Heart right ventricle (tissue), 16 donors: Measurements from ENCODE around the gene AKAP13. TPM values are rescaled to one million over a fixed set of nuclear protein-coding genes. Genes with fewer than 3 reads are reported as not detected.
"Not testable (repeated sequence)": the region's sequence is repeated elsewhere in the genome, so short reads cannot be mapped to it uniquely, and the experiment has no call there.

ENCODE experiments used
- ATAC-seq, 8 donors: fragments of 200-7000 bp; cut with Tn5 transposase; one replicate each; pipeline ENCODE4 v1.9.1; 2020; ENCODE audit warnings: mild to moderate bottlenecking in 8 of 8, moderate library complexity in 8 of 8, moderate number of reproducible peaks in 1 of 8
- DNase-seq, 2 donors: peaks; one replicate each; pipeline ENCODE4 v3.0.0-alpha.2; 2020
- H3K27ac ChIP-seq, 10 donors: fragments of 200-600 bp; sonication (generic) in 2 of 10; one replicate each; pipeline versions ENCODE4 v1.5.0 to v1.8.0; 2020 to 2022; ENCODE audit warnings: mild to moderate bottlenecking in 3 of 10
- H3K27me3 ChIP-seq, 7 donors: fragments of 200-600 bp; one replicate each; pipeline ENCODE4 v1.8.0; 2021 to 2022; ENCODE audit warnings: mild to moderate bottlenecking in 2 of 7
- H3K36me3 ChIP-seq, 9 donors: fragments of 200-600 bp; sonication (generic) in 1 of 9; one replicate each; pipeline versions ENCODE4 v1.5.0 to v1.8.0; 2020 to 2022; ENCODE audit warnings: mild to moderate bottlenecking in 2 of 9
- H3K4me1 ChIP-seq, 9 donors: fragments of 200-600 bp; sonication (generic) in 1 of 9; one replicate each; pipeline versions ENCODE4 v1.5.0 to v1.8.0; 2020 to 2022; ENCODE audit warnings: mild to moderate bottlenecking in 4 of 9
- H3K4me3 ChIP-seq, 10 donors: fragments of 200-600 bp; sonication (generic) in 2 of 10; one replicate each; pipeline versions ENCODE4 v1.5.0 to v1.8.0; 2020 to 2022; ENCODE audit warnings: mild to moderate bottlenecking in 7 of 10, moderate library complexity in 2 of 10
- H3K9me3 ChIP-seq, 11 donors: fragments of 200-600 bp in 10 of 11; sonication (generic) in 2 of 11; one replicate each; pipeline versions ENCODE4 v1.5.0 to v1.8.0; 2013 to 2022; ENCODE audit warnings: mild to moderate bottlenecking in 2 of 11, control low read depth in 1 of 11, moderate library complexity in 1 of 11
- WGBS, 2 donors: extraction: QIAGEN DNeasy Blood & Tissue Kit; methylation state at CpG; one replicate each; pipeline ENCODE4 v1.1.7; 2013; ENCODE audit warnings: inconsistent platforms in 1 of 2; 5-methylcytosine and 5-hydroxymethylcytosine counted together
- intact Hi-C, 10 donors: fragments of 100-400 bp; cut with DNase I; formaldehyde crosslinking; loops; one replicate each; pipeline versions ENCODE4 v1.11.1 to v1.14.2; 2022
- polyA plus RNA-seq, 2 donors: library from polyadenylated mRNA; stranded (reverse); fragments of 200-250 nt; gene quantifications; one replicate each; pipeline ENCODE4 v1.2.3, GENCODE V29; 2013
- total RNA-seq, 10 donors: library from RNA; stranded (reverse); fragmentation: NEBNext Ultra II Directional in 3 of 10; extraction: Animal tissue kit (Norgen Biotek cat#: 25700) in 3 of 10; gene quantifications; one replicate each; pipeline versions ENCODE4 v1.2.1 to v1.2.4, GENCODE V29; 2021 to 2023
- TF ChIP-seq, protein P1 (sequence below), 9 donors: fragments of 200-600 bp; sonication (generic) in 2 of 9; IDR thresholded peaks; one replicate each; pipeline versions ENCODE4 v1.5.0 to v1.8.0; 2021 to 2022; ENCODE audit warnings: antibody characterized with exemption in 9 of 9, mild to moderate bottlenecking in 5 of 9, moderate library complexity in 1 of 9
- donor health status: Arrhythmogenic right ventricular cardiomyopathy.
- donor health status: ischemic (EF 13 %, LVEDD 7.1; RV severe dilation, severe dysfunction).
- donor health status: healthy with polysubstance abuse.
- donor health status: DM: no; HTN: yes; CAD: no.
- donor health status: DM: no; HTN: no; CAD: no.
- donor health status: ischemic (EF 25% LVEDD 6.9; RV normal size, moderate dysfunction).
- donor health status: ischemic (EF 25% LVEDD 5.7; RV mildly dilated, moderate dysfunction).
- donor health status: healthy.
- donor health status: DM: yes; HTN: yes; CAD: no.
- donor health status: Ischemic cardiomyopathy.
- donor health status: ischemic (EF 35%, LVEDD 5.7; RV mildly dilated, moderate dysfunction).
- donor health status: nonischemic (EF 11% LVEDD 7.7; RV severe dilation, severe dysfunction).
- donor health status: DM: yes; HTN: yes; CAD: no.
- donor health status: PGD.
- donor health status: ischemic (EF 29% LVEDD 5.4; RV normal size, mild dysfunction).
- donor health status: nonischemic (EF 23%, LVEDD 6.1; RV moderate dilation, normal function).

AKAP13 gene
- total and polyA plus RNA-seq, 12 donors, result 89.3 to 645 (median 480) TPM

DNA sequence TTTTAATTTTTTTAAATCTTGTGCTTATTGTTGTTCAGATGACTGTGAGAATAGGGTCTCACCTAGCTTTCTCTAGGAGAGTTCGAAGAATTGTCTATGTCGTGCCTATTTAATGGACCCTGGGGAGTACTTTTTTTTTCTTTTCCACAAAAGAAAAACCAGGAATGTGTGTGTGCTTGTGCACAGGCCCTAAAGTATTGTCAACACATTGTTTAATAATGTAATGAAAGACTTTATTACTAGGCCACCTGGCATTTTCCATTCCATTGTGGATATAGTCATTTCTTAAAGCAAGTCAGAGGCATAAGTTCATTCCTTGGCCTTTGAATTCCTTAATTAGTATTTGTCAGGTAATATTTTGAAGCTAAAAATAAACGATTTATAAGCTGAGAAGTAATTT lies 278.4 kb downstream of the AKAP13 start:
- intact Hi-C loops, result no loop called here
- Histone ChIP-seq H3K4me3 (no peak overlapping the region), H3K27me3 (no peaks in the 10 kb centered on the region), H3K9me3 (no peaks in the 10 kb centered on the region), H3K4me1 (peaks cover 0 to 45% (median 21%) of the 10 kb centered on the region in 9 donors), H3K36me3 (peaks cover 0 to 100% (median 33%) of the 10 kb centered on the region in 9 donors), H3K27ac (peak overlapping the region in 3 of 10 donors; percentile 20 to 39 (median 29))
- WGBS, 2 donors, result 85 to 86% methylated on average over 3 of the region's 3 CpGs
- TF ChIP-seq, protein P1, sequence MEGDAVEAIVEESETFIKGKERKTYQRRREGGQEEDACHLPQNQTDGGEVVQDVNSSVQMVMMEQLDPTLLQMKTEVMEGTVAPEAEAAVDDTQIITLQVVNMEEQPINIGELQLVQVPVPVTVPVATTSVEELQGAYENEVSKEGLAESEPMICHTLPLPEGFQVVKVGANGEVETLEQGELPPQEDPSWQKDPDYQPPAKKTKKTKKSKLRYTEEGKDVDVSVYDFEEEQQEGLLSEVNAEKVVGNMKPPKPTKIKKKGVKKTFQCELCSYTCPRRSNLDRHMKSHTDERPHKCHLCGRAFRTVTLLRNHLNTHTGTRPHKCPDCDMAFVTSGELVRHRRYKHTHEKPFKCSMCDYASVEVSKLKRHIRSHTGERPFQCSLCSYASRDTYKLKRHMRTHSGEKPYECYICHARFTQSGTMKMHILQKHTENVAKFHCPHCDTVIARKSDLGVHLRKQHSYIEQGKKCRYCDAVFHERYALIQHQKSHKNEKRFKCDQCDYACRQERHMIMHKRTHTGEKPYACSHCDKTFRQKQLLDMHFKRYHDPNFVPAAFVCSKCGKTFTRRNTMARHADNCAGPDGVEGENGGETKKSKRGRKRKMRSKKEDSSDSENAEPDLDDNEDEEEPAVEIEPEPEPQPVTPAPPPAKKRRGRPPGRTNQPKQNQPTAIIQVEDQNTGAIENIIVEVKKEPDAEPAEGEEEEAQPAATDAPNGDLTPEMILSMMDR (IDR thresholded peaks at IDR 0.05), result no peak
- no peak for ATAC-seq
- no peak for DNase-seq

GRCh38 chr15:85661859-85662258 lies 281.5 kb downstream of the AKAP13 start:
- Histone ChIP-seq H3K4me1 (peaks cover 0 to 33% (median 14%) of the 10 kb centered on the region in 9 donors), H3K4me3 (no peak overlapping the region), H3K27ac (peak overlapping the region in 1 of 10 donors; percentile 19), H3K9me3 (no peaks in the 10 kb centered on the region), H3K27me3 (no peaks in the 10 kb centered on the region), H3K36me3 (peaks cover 0 to 100% (median 39%) of the 10 kb centered on the region in 9 donors)
- DNase-seq, result no peak
- ATAC-seq, result no peak
- intact Hi-C loops, result loop anchor here in 1 of 10 donors (10.0 kb wide), 1 partner anchor 47 kb away; no protein-coding TSS in a partner anchor
- TF ChIP-seq, protein P1 (IDR thresholded peaks at IDR 0.05), result no peak
- WGBS, 2 donors, result 87 to 90% methylated on average over 3 of the region's 3 CpGs

DNA sequence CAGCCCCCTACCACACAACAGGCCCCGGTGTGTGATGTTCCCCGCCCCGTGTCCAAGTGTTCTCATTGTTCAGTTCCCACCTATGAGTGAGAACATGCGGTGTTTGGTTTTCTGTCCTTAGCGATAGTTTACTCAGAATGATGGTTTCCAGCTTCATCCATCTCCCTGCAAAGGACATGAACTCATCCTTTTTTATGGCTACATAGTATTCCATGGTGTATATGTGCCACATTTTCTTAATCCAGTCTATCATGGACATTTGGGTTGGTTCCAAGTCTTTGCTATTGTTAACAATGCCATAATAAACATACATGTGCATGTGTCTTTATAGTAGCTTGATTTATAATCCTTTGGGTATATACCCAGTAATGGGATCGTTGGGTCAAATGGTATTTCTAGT lies 285.3 kb downstream of the AKAP13 start:
- H3K27me3 ChIP-seq, H3K27ac ChIP-seq, ATAC-seq, H3K4me3 ChIP-seq, H3K9me3 ChIP-seq, DNase-seq: not testable (repeated sequence)
- H3K4me1 ChIP-seq, result peaks cover 0 to 43% (median 26%) of the 10 kb centered on the region in 9 donors
- peaks cover 0 to 96% (median 38%) of the 10 kb centered on the region in 9 donors for H3K36me3 ChIP-seq
- intact Hi-C loops, result loop anchor here in 4 of 10 donors (5.0 to 10.0 kb wide), 4 partner anchors 37 to 73 kb away; no protein-coding TSS in a partner anchor
- WGBS, 2 donors, result 92 to 93% methylated on average over 6 of the region's 6 CpGs

DNA sequence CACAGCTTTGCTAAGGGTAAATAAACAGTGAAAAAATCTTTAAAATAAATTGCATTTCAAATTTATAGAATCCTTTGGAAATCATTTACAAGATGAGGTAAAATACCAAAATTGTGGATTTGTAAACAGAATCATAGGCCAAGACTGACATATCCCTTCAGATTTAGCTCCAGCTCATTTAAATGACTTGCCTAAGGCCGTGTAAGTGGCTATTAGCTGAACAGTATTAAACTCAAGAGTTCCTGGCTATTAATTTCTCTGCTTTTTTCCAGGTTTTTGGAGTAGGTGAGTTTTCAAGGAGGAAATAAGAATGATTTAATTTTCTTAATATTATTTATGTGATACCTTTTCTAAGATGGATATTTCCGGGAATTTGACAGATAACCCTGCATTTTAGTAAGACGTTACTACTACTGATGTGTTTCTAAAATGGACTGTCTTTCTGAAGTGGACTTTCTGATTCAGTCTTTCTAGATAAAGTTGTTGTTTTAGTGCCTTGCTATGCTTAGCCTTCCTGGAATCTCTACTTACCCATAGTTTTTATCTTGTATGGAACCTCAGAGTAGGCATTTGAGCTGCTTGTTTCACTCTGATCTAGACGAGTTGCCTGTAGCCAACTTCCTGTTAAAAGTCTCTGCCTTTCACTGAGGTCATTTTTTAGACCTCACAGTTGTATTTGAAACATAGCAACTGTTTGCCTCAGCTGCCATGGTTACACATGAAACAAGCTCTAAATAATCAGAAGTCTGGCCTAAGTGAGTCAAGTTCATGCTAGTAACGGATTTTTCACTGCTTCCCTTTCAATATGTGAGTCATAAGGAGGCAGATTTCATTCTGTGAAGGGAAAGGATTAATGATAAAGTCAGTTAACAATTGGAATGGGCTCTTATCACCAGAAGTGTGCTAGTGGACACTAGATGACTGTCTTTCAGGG lies 287.4 kb downstream of the AKAP13 start:
- Histone ChIP-seq H3K36me3 (peaks cover 0 to 96% (median 38%) of the 10 kb centered on the region in 9 donors), H3K9me3 (no peaks in the 10 kb centered on the region), H3K27ac (peak overlapping the region; percentile 4 to 91 (median 84)), H3K4me1 (peaks cover 9 to 64% (median 46%) of the 10 kb centered on the region in 9 donors), H3K27me3 (no peaks in the 10 kb centered on the region), H3K4me3 (no peak overlapping the region)
- TF ChIP-seq, protein P1 (IDR thresholded peaks at IDR 0.05), result no peak
- peak in 1 of 2 donors; percentile 83 for DNase-seq
- ATAC-seq, result peak; percentile 74 to 97 (median 89)
- 15 to 22% methylated on average over 5 of the region's 5 CpGs for WGBS, 2 donors
- intact Hi-C loops, result loop anchor here in 4 of 10 donors (5.0 to 10.0 kb wide), 4 partner anchors 35 to 75 kb away; no protein-coding TSS in a partner anchor
